Gastrocnemius medialis (tissue), 4 donors: Measurements from ENCODE around the gene NLRC5.

Source experiments
- POLR2A ChIP-seq, 2 donors: fragments of 450-650 bp; IDR thresholded peaks; one replicate each; pipeline ENCODE4 v1.6.1; 2017; ENCODE audit warnings: antibody characterized with exemption in 2 of 2, mild to moderate bottlenecking in 2 of 2, moderate library complexity in 2 of 2
- TF ChIP-seq, protein P1 (sequence below), 5 experiments: fragments of 450-650 bp in 3 of 5; fragments of 200-600 bp in 2 of 5; sonication (generic) in 2 of 5; IDR thresholded peaks in 4 of 5; conservative IDR thresholded peaks in 1 of 5; 1 replicate in 4 of 5; 2 replicates in 1 of 5; pipeline ENCODE4 v1.5.1; 2016 to 2019; ENCODE audit warnings: antibody characterized with exemption in 5 of 5, mild to moderate bottlenecking in 3 of 5, moderate library complexity in 3 of 5

DNA sequence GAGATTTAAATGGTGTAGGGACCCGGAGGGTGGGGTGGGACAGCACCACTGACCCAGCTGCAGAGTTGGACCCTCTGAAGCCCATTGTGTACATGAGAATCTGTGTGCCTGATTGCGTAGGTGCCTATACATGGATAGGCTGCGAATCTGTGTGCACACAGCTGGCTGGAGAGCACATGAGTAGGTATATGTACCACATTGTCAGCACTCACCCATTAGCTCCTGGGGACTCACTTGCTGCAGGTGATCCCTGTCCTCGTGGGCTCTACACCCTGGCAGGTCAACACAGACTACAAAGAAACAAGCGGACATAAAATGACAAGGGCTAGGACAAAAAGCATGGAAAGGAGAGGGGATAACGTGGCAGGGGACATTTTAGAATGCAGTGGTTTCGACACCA is 38.9 kb upstream of the NLRC5 start:
- TF ChIP-seq, protein P1, sequence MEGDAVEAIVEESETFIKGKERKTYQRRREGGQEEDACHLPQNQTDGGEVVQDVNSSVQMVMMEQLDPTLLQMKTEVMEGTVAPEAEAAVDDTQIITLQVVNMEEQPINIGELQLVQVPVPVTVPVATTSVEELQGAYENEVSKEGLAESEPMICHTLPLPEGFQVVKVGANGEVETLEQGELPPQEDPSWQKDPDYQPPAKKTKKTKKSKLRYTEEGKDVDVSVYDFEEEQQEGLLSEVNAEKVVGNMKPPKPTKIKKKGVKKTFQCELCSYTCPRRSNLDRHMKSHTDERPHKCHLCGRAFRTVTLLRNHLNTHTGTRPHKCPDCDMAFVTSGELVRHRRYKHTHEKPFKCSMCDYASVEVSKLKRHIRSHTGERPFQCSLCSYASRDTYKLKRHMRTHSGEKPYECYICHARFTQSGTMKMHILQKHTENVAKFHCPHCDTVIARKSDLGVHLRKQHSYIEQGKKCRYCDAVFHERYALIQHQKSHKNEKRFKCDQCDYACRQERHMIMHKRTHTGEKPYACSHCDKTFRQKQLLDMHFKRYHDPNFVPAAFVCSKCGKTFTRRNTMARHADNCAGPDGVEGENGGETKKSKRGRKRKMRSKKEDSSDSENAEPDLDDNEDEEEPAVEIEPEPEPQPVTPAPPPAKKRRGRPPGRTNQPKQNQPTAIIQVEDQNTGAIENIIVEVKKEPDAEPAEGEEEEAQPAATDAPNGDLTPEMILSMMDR (IDR thresholded peaks at IDR 0.05 in 4 of 5, conservative IDR thresholded peaks at IDR 0.05 in 1 of 5) = no peak
- TF ChIP-seq POLR2A (IDR thresholded peaks at IDR 0.05) = no peak
